Measurements from ENCODE around the gene FBLN5.
"Not testable (repeated sequence)": the region's sequence is repeated elsewhere in the genome, so short reads cannot be mapped to it uniquely, and the experiment has no call there.

The FBLN5 gene

GRCh38 chr14:91877376-91877915 lies 70.0 kb downstream of the FBLN5 start:
- TF ChIP-seq CTCF (IDR thresholded peaks at IDR 0.05; ENCODE audit: low read depth, low read length), result no peak
- no peak overlapping the region for H3K4me3 ChIP-seq (ENCODE audit: low read depth, low read length)

- H3K4me3 ChIP-seq (ENCODE audit: low read depth, low read length), result no peak overlapping the region
- TF ChIP-seq CTCF (IDR thresholded peaks at IDR 0.05; ENCODE audit: low read depth, low read length), result no peak
These were observed 71.0 kb downstream of the FBLN5 start for GRCh38 chr14:91876492-91876891.

- no peak overlapping the region for H3K4me3 ChIP-seq (ENCODE audit: low read depth, low read length)
- no peak for TF ChIP-seq CTCF (IDR thresholded peaks at IDR 0.05; ENCODE audit: low read depth, low read length)
These were observed 71.8 kb downstream of the FBLN5 start for GRCh38 chr14:91875525-91876286.

- H3K4me3 ChIP-seq (ENCODE audit: low read depth, low read length), result no peak overlapping the region
- no peak for TF ChIP-seq CTCF (IDR thresholded peaks at IDR 0.05; ENCODE audit: low read depth, low read length)
These were observed 73.8 kb downstream of the FBLN5 start for GRCh38 chr14:91873471-91874415.

GRCh38 chr14:91872517-91873470 lies 74.7 kb downstream of the FBLN5 start:
- no peak overlapping the region for H3K4me3 ChIP-seq (ENCODE audit: low read depth, low read length)
- no peak for TF ChIP-seq CTCF (IDR thresholded peaks at IDR 0.05; ENCODE audit: low read depth, low read length)

GRCh38 chr14:91872011-91872501 lies 75.4 kb downstream of the FBLN5 start:
- H3K4me3 ChIP-seq (ENCODE audit: low read depth, low read length), result no peak overlapping the region
- TF ChIP-seq CTCF (IDR thresholded peaks at IDR 0.05; ENCODE audit: low read depth, low read length), result no peak

- not testable (repeated sequence) for H3K4me3 ChIP-seq (ENCODE audit: low read depth, low read length)
These were observed 76.1 kb downstream of the FBLN5 start for GRCh38 chr14:91871401-91871800.
